ENCODE results near the gene ATMIN. TPM values are rescaled to one million over a fixed set of nuclear protein-coding genes. Genes with fewer than 3 reads are reported as not detected.

ATMIN gene
- total and polyA plus RNA-seq, 12 donors, result 10.1 to 46.4 (median 34.3) TPM

DNA sequence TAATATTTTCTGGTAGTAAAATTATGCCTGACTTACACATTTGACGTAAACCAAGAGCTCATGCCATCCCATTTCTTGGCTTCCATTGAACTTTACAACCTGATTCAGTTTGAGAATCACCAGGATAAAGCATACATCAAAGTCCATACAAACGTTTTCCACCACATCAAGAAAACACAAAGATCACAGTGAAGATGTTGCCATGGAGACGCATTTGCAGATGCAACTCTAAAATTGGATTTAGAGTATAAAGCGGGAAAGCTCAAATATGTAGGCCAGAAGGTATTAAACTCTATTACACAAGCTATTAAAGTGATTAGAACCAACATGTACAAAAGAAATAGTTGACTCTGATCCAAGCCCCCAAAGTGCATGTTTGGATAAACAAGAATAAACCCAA, 31.0 kb downstream of the ATMIN start:
- 75 to 78% (median 76%) methylated on average over 4 of the region's 4 CpGs for WGBS, 4 donors
- H3K9me3 ChIP-seq (replicated peaks in 1 of 3), result no peaks in the 10 kb centered on the region
- intact Hi-C loops (cut with DNase I), result no loop called here
- H3K36me3 ChIP-seq (replicated peaks in 1 of 2), result no peaks in the 10 kb centered on the region
- no peaks in the 10 kb centered on the region for H3K27me3 ChIP-seq
- H3K27ac ChIP-seq, result no peak overlapping the region
- H3K4me1 ChIP-seq (replicated peaks in 1 of 2), result no peaks in the 10 kb centered on the region
- no peak overlapping the region for H3K4me3 ChIP-seq
- DNase-seq, result no peak
- TF ChIP-seq, protein P1, sequence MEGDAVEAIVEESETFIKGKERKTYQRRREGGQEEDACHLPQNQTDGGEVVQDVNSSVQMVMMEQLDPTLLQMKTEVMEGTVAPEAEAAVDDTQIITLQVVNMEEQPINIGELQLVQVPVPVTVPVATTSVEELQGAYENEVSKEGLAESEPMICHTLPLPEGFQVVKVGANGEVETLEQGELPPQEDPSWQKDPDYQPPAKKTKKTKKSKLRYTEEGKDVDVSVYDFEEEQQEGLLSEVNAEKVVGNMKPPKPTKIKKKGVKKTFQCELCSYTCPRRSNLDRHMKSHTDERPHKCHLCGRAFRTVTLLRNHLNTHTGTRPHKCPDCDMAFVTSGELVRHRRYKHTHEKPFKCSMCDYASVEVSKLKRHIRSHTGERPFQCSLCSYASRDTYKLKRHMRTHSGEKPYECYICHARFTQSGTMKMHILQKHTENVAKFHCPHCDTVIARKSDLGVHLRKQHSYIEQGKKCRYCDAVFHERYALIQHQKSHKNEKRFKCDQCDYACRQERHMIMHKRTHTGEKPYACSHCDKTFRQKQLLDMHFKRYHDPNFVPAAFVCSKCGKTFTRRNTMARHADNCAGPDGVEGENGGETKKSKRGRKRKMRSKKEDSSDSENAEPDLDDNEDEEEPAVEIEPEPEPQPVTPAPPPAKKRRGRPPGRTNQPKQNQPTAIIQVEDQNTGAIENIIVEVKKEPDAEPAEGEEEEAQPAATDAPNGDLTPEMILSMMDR (IDR thresholded peaks at IDR 0.05), result no peak
- no peak for TF ChIP-seq POLR2A (IDR thresholded peaks at IDR 0.05)

DNA sequence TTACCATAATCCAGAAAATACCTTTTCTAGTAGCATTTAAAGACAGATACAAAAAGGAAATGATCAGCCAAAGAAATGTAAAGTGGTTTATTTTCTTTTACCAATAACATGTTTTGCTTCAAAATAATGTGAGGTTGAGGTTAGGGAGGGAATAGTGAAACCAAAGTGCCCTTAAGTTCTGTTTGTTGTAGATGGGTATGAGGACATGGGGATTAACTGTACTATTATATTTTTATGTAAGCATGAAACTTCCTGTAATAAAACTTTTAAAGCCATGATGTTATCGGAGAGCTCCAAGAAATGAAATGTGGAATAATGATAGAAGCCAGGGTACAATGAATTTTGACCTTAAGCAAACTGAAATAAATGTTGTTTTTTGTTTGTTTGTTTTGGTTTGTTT, 31.5 kb downstream of the ATMIN start:
- 83 to 88% (median 86%) methylated on average over 1 of the region's 1 CpG for WGBS, 4 donors
- TF ChIP-seq POLR2A (IDR thresholded peaks at IDR 0.05), result no peak
- TF ChIP-seq, protein P1 (IDR thresholded peaks at IDR 0.05), result no peak
- intact Hi-C loops (cut with DNase I), result no loop called here

DNA sequence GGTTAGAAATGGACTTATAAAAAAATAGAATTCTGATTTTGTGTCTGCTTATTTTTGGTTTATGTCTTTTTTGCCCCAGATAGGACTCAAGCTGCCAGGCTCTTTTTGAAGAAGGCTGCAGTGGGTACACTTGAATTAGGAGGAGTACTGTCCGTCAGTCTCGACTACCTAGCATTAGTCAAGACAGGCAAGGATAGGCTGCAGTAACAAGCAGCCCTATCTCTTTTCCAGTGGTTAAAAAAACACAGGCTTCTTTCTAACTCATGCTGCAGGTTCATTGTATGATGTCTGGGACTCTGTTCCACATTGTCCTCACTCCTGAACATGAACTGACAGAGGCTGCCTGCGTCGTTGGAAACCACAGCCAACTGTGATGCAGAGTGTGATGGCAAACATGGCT, 33.4 kb downstream of the ATMIN start:
- 87 to 92% (median 92%) methylated on average over 4 of the region's 4 CpGs for WGBS, 4 donors
- H3K27ac ChIP-seq, result no peak overlapping the region
- no peaks in the 10 kb centered on the region for H3K36me3 ChIP-seq (replicated peaks in 1 of 2)
- H3K9me3 ChIP-seq (replicated peaks in 1 of 3), result no peaks in the 10 kb centered on the region
- no peak for DNase-seq
- H3K4me1 ChIP-seq (replicated peaks in 1 of 2), result no peaks in the 10 kb centered on the region
- no peaks in the 10 kb centered on the region for H3K27me3 ChIP-seq
- no peak overlapping the region for H3K4me3 ChIP-seq
- TF ChIP-seq, protein P1 (IDR thresholded peaks at IDR 0.05), result no peak
- TF ChIP-seq POLR2A (IDR thresholded peaks at IDR 0.05), result no peak
- intact Hi-C loops (cut with DNase I), result no loop called here

More for the DNA sequence above, 31.5 kb downstream of the ATMIN start:
- Histone ChIP-seq H3K27me3 (no peaks in the 10 kb centered on the region), H3K27ac (no peak overlapping the region), H3K9me3 (replicated peaks in 1 of 3) (no peaks in the 10 kb centered on the region), H3K4me3 (no peak overlapping the region), H3K36me3 (replicated peaks in 1 of 2) (no peaks in the 10 kb centered on the region), H3K4me1 (replicated peaks in 1 of 2) (no peaks in the 10 kb centered on the region)
- DNase-seq, result no peak

DNA sequence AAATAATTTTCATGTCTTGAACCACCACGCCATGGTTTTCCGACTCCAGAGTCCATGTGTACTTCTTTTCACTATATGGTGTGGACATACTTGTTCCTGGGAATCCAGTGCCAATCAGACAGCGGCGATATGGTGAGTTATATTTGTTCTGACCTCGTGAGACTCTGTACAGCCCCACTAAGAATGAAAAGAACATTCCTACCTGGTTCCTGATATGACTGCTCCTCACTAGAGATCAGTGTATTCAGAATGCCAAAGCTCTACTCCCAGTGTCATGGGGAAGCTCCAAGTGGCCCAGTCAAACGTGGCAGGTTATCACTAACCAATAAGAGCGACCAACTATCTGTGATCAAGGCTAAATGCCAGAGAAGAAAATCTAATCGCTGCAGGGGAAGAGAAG, 35.3 kb downstream of the ATMIN start:
- intact Hi-C loops (cut with DNase I), result no loop called here
- no peak overlapping the region for H3K4me3 ChIP-seq
- DNase-seq, result no peak

More for the DNA sequence above, 35.3 kb downstream of the ATMIN start:
- no peak for TF ChIP-seq POLR2A (IDR thresholded peaks at IDR 0.05)
- TF ChIP-seq, protein P1 (IDR thresholded peaks at IDR 0.05), result no peak
- 75 to 90% (median 78%) methylated on average over 7 to 8 of the region's 8 CpGs for WGBS, 4 donors
- H3K36me3 ChIP-seq (replicated peaks in 1 of 2), result no peaks in the 10 kb centered on the region
- no peak overlapping the region for H3K27ac ChIP-seq
- peaks cover 0 to under 1% of the 10 kb centered on the region in 2 donors for H3K4me1 ChIP-seq (replicated peaks in 1 of 2)
- no peaks in the 10 kb centered on the region for H3K9me3 ChIP-seq (replicated peaks in 1 of 3)
- H3K27me3 ChIP-seq, result no peaks in the 10 kb centered on the region
